Ishikawa (cell line): ENCODE measurements around the gene TRABD2A.

Experiments
- CEBPB ChIP-seq: IDR thresholded peaks from 2 replicates; pipeline ENCODE4 v1.6.1; 2012
- CREB1 ChIP-seq: IDR thresholded peaks from 2 replicates; pipeline ENCODE4 v1.6.1; 2012; ENCODE audit warnings: low read depth
- EGR1 ChIP-seq: IDR thresholded peaks from 2 replicates; pipeline ENCODE4 v1.6.1; 2012
- RAD21 ChIP-seq: IDR thresholded peaks from 2 replicates; pipeline ENCODE4 v1.6.1; 2012; ENCODE audit warnings: low read depth
- REST ChIP-seq: IDR thresholded peaks from 2 replicates; pipeline ENCODE4 v1.6.1; 2012; ENCODE audit warnings: low read depth, mild to moderate bottlenecking
- TAF1 ChIP-seq: IDR thresholded peaks from 2 replicates; pipeline ENCODE4 v1.6.1; 2012; ENCODE audit warnings: low read depth, mild to moderate bottlenecking
- TCF12 ChIP-seq: IDR thresholded peaks from 2 replicates; pipeline ENCODE4 v1.6.1; 2012; ENCODE audit warnings: low read depth

GRCh38 chr2:84858123-84858522, 22.8 kb downstream of the TRABD2A start:
- no peak for TF ChIP-seq TCF12
- TF ChIP-seq TAF1, result no peak
- TF ChIP-seq CEBPB, result no peak
- no peak for TF ChIP-seq CREB1
- TF ChIP-seq EGR1, result no peak
- peak; percentile 43 for TF ChIP-seq RAD21
- no peak for TF ChIP-seq REST
